HepG2 (cell line): ENCODE data around the gene CMIP. TPM values are rescaled to one million over a fixed set of nuclear protein-coding genes. Genes with fewer than 3 reads are reported as not detected.
A peak's percentile ranks its signal among the peaks of the same experiment; 100 is the strongest.

ENCODE experiments used
- CHD2 ChIP-seq: IDR thresholded peaks from 2 replicates; pipeline ENCODE4 v1.6.1; 2011; ENCODE audit warnings: low read depth, low read length, improper control_type of control experiment
- NR2F2 ChIP-seq: IDR thresholded peaks from 2 replicates; pipeline ENCODE4 v1.6.1; 2012; ENCODE audit warnings: low read depth, inconsistent platforms, borderline replicate concordance
- PITX1 ChIP-seq: sonication (generic); formaldehyde crosslinking; IDR thresholded peaks from 2 replicates; pipeline ENCODE4 v1.5.1; 2020; ENCODE audit warnings: mild to moderate bottlenecking, missing genetic modification reagents
- SKIL ChIP-seq: sonication (generic); formaldehyde crosslinking; IDR thresholded peaks from 2 replicates; pipeline ENCODE4 v1.8.0; 2022; ENCODE audit warnings: missing genetic modification reagents, mild to moderate bottlenecking, moderate library complexity, borderline replicate concordance
- THYN1 ChIP-seq: sonication (generic); formaldehyde crosslinking; IDR thresholded peaks from 2 replicates; pipeline ENCODE4 v1.8.1; 2023; ENCODE audit warnings: low read depth, mild to moderate bottlenecking, moderate library complexity, missing genetic modification reagents, borderline replicate concordance
- ZBTB14 ChIP-seq: sonication (generic); formaldehyde crosslinking; IDR thresholded peaks from 2 replicates; pipeline ENCODE4 v1.4.0; 2020; ENCODE audit warnings: missing genetic modification reagents
- ZEB1 ChIP-seq: IDR thresholded peaks from 2 replicates; pipeline ENCODE4 v1.6.1; 2012; ENCODE audit warnings: mild to moderate bottlenecking, low read depth, inconsistent platforms; ENCODE audit not compliant: insufficient replicate concordance
- ZNF225 ChIP-seq: sonication (generic); formaldehyde crosslinking; IDR thresholded peaks from 2 replicates; pipeline ENCODE4 v1.4.0; 2020; ENCODE audit warnings: mild to moderate bottlenecking, missing genetic modification reagents
- ZNF281 ChIP-seq: sonication (generic); formaldehyde crosslinking; IDR thresholded peaks from 2 replicates; pipeline ENCODE4 v1.4.0; 2020; ENCODE audit warnings: missing genetic modification reagents, borderline replicate concordance
- ZNF3 ChIP-seq: IDR thresholded peaks from 2 replicates; pipeline ENCODE4 v1.7.0; 2017; ENCODE audit warnings: inconsistent platforms
- ZNF430 ChIP-seq: sonication (generic); formaldehyde crosslinking; IDR thresholded peaks from 2 replicates; pipeline ENCODE4 v1.9.0; 2021; ENCODE audit warnings: mild to moderate bottlenecking, missing genetic modification reagents
- ZNF616 ChIP-seq: sonication (generic); formaldehyde crosslinking; IDR thresholded peaks from 2 replicates; pipeline ENCODE4 v1.5.0; 2020; ENCODE audit warnings: low read depth, mild to moderate bottlenecking, missing genetic modification reagents
- ZSCAN9 ChIP-seq: IDR thresholded peaks from 2 replicates; pipeline ENCODE4 v1.6.1; 2016; ENCODE audit warnings: borderline replicate concordance
- polyA plus RNA-seq, 8 experiments: library from polyadenylated mRNA; depleted of rRNA in 3 of 8; stranded (reverse) in 7 of 8; unstranded in 1 of 8; fragments of >200 nt; fragmentation: Illumina TruSeq in 4 of 8; extraction: Trizol in 4 of 8; gene quantifications; 2 replicates each; pipeline versions ENCODE4 v1.2.1 to v1.2.3, GENCODE V29; 2011 to 2016; ENCODE audit warnings: low read depth in 4 of 8, missing spikeins in 1 of 8, mixed read lengths in 1 of 8; ENCODE audit not compliant: insufficient read depth in 1 of 8
- total RNA-seq, 5 experiments: library from RNA; depleted of rRNA; stranded (reverse); fragments of >200 nt; fragmentation: Illumina TruSeq; extraction: Trizol; gene quantifications; 2 replicates each; pipeline ENCODE4 v1.2.3, GENCODE V29; 2016; ENCODE audit warnings: low read depth in 1 of 5
- TF ChIP-seq, protein P1 (sequence below): sonication (generic); formaldehyde crosslinking; IDR thresholded peaks from 2 replicates; pipeline ENCODE4 v1.5.0; 2020; ENCODE audit warnings: mild to moderate bottlenecking, missing genetic modification reagents
- TF ChIP-seq, protein P2 (sequence below): sonication (generic); formaldehyde crosslinking; IDR thresholded peaks from 2 replicates; pipeline ENCODE4 v1.5.1; 2020; ENCODE audit warnings: mild to moderate bottlenecking, missing genetic modification reagents
- TF ChIP-seq, protein P3 (sequence below): IDR thresholded peaks from 2 replicates; pipeline ENCODE4 v1.6.1; 2016; ENCODE audit warnings: missing compliant biosample characterization, missing genetic modification reagents, borderline replicate concordance

CMIP gene
- total and polyA plus RNA-seq, 2 of the 13 experiments (the other 11 are each of a cell fraction or from before 2014, with no cell fraction given) = 10.9 to 18.1 TPM

DNA sequence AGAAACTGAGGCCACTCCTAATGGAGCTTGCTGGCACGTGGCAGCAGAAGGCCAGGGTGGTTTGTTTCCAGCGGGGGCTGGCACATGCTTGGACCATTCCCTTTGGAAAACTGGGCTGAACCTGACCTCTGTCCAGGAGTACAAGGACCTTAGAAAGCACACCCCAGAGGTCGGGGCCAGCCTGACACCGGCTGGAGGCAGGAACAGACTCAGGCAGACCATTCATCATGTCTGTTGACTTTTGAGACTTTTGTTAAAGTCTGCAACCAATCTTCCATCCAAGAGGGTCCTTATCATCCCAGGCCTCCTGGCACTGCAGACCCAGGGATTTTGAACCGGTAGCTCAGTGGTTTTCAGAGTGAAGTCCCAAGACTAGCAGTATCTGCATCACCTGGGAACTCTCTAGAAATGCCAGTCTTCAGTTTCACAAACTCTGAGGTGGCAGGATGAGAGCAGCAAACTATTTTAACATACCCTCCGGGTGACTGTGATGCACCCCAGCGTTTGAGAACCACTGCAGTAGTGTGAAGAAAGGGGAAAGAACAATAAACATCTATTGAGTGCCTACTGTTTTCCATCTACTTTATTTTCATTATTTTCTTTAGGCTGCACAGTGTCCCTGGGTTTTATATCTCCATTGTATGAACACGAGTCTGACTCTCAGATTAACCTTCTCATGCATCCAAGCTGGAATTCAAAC lies 189.2 kb downstream of the CMIP start (continued):
- TF ChIP-seq, protein P1, sequence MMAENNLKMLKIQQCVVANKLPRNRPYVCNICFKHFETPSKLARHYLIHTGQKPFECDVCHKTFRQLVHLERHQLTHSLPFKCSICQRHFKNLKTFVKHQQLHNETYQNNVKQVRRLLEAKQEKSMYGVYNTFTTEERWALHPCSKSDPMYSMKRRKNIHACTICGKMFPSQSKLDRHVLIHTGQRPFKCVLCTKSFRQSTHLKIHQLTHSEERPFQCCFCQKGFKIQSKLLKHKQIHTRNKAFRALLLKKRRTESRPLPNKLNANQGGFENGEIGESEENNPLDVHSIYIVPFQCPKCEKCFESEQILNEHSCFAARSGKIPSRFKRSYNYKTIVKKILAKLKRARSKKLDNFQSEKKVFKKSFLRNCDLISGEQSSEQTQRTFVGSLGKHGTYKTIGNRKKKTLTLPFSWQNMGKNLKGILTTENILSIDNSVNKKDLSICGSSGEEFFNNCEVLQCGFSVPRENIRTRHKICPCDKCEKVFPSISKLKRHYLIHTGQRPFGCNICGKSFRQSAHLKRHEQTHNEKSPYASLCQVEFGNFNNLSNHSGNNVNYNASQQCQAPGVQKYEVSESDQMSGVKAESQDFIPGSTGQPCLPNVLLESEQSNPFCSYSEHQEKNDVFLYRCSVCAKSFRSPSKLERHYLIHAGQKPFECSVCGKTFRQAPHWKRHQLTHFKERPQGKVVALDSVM = no peak
- TF ChIP-seq SKIL (peak; percentile 51; the same call in 1 of the 2 replicates), ZNF225 (CRISPR knock-in tag) (no peak), ZNF3 (CRISPR knock-in tag) (no peak), ZSCAN9 (CRISPR knock-in tag) (no peak), ZNF281 (CRISPR knock-in tag) (no peak), CHD2 (no peak), ZNF616 (CRISPR knock-in tag) (no peak), ZBTB14 (CRISPR knock-in tag) (0 out of 2 replicates have a peak, but pooled peaks have one; percentile 26), PITX1 (no peak), THYN1 (CRISPR knock-in tag) (no peak), ZNF430 (CRISPR knock-in tag) (no peak), ZEB1 (peak; percentile 10), NR2F2 (peak; percentile 45; the same call in 1 of the 2 replicates)
- TF ChIP-seq, protein P2, sequence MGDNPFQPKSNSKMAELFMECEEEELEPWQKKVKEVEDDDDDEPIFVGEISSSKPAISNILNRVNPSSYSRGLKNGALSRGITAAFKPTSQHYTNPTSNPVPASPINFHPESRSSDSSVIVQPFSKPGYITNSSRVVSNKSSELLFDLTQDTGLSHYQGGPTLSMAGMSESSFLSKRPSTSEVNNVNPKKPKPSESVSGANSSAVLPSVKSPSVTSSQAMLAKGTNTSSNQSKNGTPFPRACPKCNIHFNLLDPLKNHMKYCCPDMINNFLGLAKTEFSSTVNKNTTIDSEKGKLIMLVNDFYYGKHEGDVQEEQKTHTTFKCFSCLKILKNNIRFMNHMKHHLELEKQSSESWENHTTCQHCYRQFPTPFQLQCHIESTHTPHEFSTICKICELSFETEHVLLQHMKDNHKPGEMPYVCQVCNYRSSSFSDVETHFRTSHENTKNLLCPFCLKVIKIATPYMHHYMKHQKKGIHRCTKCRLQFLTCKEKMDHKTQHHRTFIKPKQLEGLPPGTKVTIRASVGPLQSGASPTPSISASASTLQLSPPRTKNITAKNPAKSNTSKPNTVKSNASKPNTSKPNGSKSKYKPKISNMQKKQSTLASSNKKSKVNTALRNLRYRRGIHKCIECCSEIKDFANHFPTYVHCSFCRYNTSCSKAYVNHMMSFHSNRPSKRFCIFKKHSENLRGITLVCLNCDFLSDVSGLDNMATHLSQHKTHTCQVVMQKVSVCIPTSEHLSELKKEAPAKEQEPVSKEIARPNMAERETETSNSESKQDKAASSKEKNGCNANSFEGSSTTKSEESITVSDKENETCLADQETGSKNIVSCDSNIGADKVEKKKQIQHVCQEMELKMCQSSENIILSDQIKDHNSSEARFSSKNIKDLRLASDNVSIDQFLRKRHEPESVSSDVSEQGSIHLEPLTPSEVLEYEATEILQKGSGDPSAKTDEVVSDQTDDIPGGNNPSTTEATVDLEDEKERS (CRISPR knock-in tag) = no peak
- TF ChIP-seq, protein P3, sequence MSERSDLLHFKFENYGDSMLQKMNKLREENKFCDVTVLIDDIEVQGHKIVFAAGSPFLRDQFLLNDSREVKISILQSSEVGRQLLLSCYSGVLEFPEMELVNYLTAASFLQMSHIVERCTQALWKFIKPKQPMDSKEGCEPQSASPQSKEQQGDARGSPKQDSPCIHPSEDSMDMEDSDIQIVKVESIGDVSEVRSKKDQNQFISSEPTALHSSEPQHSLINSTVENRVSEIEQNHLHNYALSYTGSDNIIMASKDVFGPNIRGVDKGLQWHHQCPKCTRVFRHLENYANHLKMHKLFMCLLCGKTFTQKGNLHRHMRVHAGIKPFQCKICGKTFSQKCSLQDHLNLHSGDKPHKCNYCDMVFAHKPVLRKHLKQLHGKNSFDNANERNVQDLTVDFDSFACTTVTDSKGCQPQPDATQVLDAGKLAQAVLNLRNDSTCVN (CRISPR knock-in tag) = no peak
